ENCODE data around the gene TRPC4.

DNA sequence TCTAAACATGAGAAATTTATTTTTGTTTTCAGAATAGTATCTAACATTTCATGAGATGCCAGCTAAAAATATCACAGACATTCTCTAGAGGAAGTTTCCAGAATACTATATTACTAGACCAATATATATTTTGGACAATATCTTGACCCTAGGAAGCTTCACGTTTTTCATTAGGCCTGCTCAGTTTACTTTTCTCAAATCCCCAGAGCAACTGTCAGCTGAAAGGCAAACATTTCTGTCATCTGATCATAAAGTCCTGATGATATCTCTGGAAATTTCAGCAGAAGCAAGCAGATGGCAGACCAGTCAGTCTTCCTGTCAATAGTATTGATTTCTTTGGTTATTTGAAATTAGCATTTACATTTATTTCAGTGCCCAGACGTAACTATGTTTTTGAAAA lies 275.0 kb downstream of the TRPC4 start:
- TF ChIP-seq, protein P1, sequence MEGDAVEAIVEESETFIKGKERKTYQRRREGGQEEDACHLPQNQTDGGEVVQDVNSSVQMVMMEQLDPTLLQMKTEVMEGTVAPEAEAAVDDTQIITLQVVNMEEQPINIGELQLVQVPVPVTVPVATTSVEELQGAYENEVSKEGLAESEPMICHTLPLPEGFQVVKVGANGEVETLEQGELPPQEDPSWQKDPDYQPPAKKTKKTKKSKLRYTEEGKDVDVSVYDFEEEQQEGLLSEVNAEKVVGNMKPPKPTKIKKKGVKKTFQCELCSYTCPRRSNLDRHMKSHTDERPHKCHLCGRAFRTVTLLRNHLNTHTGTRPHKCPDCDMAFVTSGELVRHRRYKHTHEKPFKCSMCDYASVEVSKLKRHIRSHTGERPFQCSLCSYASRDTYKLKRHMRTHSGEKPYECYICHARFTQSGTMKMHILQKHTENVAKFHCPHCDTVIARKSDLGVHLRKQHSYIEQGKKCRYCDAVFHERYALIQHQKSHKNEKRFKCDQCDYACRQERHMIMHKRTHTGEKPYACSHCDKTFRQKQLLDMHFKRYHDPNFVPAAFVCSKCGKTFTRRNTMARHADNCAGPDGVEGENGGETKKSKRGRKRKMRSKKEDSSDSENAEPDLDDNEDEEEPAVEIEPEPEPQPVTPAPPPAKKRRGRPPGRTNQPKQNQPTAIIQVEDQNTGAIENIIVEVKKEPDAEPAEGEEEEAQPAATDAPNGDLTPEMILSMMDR (conservative IDR thresholded peaks at IDR 0.05; ENCODE audit: low read length) = no peak
- TF ChIP-seq EZH2phosphoT487 (IDR thresholded peaks at IDR 0.05; ENCODE audit: borderline replicate concordance, low read depth, low read length) = no peak

Data from OCI-LY7 (cell line).